Measurements from ENCODE around the gene IGF2R.

IGF2R gene

DNA sequence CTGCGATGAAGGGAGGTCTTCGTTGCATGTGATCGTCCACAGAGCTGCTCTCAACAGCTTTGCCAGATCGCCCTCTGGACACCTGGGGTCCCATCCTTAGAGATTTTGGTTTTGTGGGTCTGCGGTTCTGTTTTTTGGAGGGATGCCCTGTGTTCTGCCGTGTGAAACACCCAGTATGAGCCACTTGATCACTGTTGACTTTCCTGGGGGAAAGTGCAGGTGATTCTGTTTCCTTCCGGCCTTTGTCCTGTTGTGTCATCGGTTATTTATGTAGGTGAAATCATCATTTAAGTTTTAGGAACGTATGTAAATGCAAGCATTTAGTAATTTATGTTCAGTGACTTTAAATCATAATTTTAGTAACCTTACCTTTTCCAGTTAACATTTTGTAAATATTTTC lies 96.3 kb downstream of the IGF2R start:
- Histone ChIP-seq H3K27ac (no peak overlapping the region), H4K20me1 (peaks cover 87% of the 10 kb centered on the region), H3K4me3 (no peak overlapping the region), H3K4me2 (peak overlapping the region; percentile 17; the same call in 1 of the 2 replicates), H3K4me1 (peaks cover 23% of the 10 kb centered on the region), H3K9me3 (no peaks in the 10 kb centered on the region), H3K36me3 (peaks cover 96% of the 10 kb centered on the region), H3K27me3 (no peaks in the 10 kb centered on the region), H3K9ac (no peak overlapping the region)
- no peak for TF ChIP-seq Cebpa-rat (IDR thresholded peaks at IDR 0.05)

DNA sequence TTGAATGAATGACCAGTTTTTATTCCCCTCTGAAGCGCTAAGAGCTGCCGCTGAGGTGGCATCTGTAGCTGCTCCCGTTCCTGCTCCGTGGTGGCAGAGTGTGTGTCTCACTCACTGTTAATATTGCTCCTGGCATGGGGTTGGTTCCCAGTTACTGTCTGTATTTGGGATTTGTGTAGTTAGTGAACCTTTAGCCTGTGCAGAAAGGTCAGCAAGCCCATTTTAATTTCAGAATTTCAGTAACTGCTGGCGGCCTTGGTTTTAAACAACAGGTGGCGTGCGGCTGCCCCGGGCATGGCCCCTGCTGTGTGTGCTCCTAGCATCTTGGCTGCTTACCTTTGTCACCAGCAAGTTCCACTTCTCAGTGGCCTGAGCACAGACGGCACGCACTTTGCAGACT lies 98.7 kb downstream of the IGF2R start:
- Histone ChIP-seq H3K27ac (no peak overlapping the region), H3K4me3 (no peak overlapping the region), H3K9me3 (no peaks in the 10 kb centered on the region), H3K9ac (no peak overlapping the region), H4K20me1 (peaks cover 91% of the 10 kb centered on the region), H3K36me3 (peaks cover 96% of the 10 kb centered on the region), H3K4me1 (peaks cover 23% of the 10 kb centered on the region), H3K27me3 (no peaks in the 10 kb centered on the region), H3K4me2 (no peak overlapping the region)
- no peak for TF ChIP-seq Cebpa-rat (IDR thresholded peaks at IDR 0.05)

DNA sequence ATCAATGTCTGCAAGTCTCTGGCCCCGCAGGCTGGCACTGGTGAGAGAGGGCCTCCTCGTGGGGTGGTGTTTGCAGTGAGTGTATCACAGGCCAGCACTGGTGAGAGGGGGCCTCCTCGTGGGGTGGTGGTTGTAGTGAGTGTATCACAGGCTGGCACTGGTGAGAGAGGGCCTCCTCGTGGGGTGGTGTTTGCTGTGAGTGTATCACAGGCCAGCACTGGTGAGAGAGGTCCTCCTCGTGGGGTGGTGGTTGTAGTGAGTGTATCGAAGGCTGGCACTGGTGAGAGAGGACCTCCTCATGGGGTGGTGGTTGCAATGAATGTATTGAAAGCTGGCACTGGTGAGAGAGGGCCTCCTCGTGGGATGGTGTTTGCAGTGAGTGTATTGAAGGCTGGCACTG lies 99.5 kb downstream of the IGF2R start:
- H3K4me3 ChIP-seq, result no peak overlapping the region
- peaks cover 96% of the 10 kb centered on the region for H3K36me3 ChIP-seq
- H3K4me1 ChIP-seq, result peaks cover 23% of the 10 kb centered on the region
- H4K20me1 ChIP-seq, result peaks cover 84% of the 10 kb centered on the region
- TF ChIP-seq Cebpa-rat (IDR thresholded peaks at IDR 0.05), result no peak
- no peaks in the 10 kb centered on the region for H3K27me3 ChIP-seq
- H3K9ac ChIP-seq, result no peak overlapping the region
- peak overlapping the region; percentile 43; the same call in 1 of the 2 replicates for H3K4me2 ChIP-seq
- no peaks in the 10 kb centered on the region for H3K9me3 ChIP-seq
- H3K27ac ChIP-seq, result no peak overlapping the region

DNA sequence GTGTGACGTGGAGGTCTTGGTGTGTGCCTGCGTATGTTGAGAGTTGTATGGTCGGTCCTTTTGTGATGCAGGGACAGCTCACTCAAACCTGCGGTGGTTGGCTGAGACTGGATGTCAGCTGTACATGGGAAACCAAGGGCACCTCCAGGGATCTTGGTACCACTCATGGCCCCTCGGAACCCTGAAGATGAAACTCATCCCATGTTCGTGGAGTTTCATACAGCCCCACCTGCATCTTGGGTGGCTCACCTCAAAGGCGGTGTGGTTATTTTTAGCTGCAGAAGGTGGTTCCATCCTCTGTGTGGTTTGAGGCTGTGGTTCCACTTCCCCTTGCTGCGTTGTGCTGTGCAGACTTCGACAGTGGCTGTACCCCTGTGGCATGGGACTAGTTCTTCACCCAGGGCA lies 100.2 kb downstream of the IGF2R start:
- H3K9ac ChIP-seq, result no peak overlapping the region
- no peak for TF ChIP-seq Cebpa-rat (IDR thresholded peaks at IDR 0.05)
- no peak overlapping the region for H3K4me3 ChIP-seq
- H3K9me3 ChIP-seq, result no peaks in the 10 kb centered on the region
- H4K20me1 ChIP-seq, result peaks cover 83% of the 10 kb centered on the region
- peak overlapping the region; percentile 43 for H3K4me2 ChIP-seq
- peaks cover 96% of the 10 kb centered on the region for H3K36me3 ChIP-seq
- no peak overlapping the region for H3K27ac ChIP-seq
- no peaks in the 10 kb centered on the region for H3K27me3 ChIP-seq
- peaks cover 23% of the 10 kb centered on the region for H3K4me1 ChIP-seq

DNA sequence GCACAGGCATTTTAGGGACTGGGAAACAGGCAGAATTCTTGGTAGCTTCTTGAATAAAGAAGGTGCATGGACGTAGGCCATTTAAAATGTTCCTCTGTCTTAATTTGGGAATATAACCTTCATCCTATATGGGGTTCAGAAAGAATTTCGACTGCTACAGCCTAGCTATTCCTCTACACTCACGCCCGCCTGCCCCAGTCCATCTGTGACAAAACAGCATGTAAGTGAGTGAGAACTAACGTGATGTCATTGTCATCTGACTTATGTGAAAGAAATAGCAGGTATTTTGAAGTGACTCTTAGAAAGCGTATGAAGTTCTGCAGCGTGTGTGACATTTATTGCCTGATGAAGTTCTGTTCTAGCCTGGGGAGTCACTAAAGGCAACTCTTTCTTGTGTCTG lies 100.6 kb downstream of the IGF2R start:
- Histone ChIP-seq H3K36me3 (peaks cover 96% of the 10 kb centered on the region), H3K27ac (no peak overlapping the region), H3K4me2 (peak overlapping the region; percentile 43), H3K9ac (no peak overlapping the region), H3K27me3 (no peaks in the 10 kb centered on the region), H4K20me1 (peaks cover 83% of the 10 kb centered on the region), H3K9me3 (no peaks in the 10 kb centered on the region), H3K4me3 (no peak overlapping the region), H3K4me1 (peaks cover 23% of the 10 kb centered on the region)
- no peak for TF ChIP-seq Cebpa-rat (IDR thresholded peaks at IDR 0.05)

DNA sequence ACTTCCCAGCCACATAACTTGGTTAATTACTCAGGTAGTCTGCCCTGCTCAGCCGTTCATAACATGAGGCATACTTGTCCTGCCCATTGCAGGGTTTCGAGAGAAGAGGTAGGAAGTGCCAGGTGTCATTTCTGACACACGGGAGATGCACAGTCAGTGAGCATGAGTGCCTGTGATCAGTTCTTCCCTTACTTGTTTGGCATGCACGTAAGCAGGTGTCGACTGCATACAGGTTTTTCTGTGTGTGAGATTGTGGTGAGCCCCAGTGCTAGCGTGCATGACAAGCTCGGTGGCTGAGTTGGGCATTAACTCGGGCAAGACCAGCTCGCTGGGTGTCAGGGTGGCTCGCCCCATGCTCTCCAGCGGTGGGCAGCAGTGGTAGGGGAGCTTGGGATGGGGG lies 101.5 kb downstream of the IGF2R start:
- Histone ChIP-seq H3K36me3 (peaks cover 96% of the 10 kb centered on the region), H3K27me3 (no peaks in the 10 kb centered on the region), H3K4me1 (peaks cover 15% of the 10 kb centered on the region), H3K4me2 (no peak overlapping the region), H3K27ac (no peak overlapping the region), H4K20me1 (peaks cover 82% of the 10 kb centered on the region), H3K4me3 (no peak overlapping the region), H3K9ac (no peak overlapping the region), H3K9me3 (no peaks in the 10 kb centered on the region)
- TF ChIP-seq Cebpa-rat (IDR thresholded peaks at IDR 0.05), result no peak

DNA sequence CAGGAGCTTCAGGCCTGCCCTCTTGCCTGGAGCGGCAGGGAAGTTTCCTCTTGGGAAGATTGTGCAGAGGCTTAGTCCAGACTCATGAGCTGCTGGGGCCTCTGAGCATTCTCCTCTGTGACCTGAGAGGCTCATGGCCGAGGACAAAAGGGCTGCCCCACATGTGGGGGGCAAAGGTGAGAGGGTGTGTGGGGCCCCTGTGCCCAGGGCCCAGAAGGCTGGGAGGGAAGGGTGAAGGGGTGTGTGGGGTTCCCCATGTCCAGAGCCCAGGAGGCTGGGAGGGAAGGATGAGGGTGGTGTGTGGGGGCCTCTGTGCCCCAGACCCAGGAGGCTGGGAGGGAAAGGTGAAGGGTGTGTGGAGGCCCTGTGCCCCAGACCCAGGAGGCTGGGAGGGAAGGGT lies 101.9 kb downstream of the IGF2R start:
- Histone ChIP-seq H4K20me1 (peaks cover 85% of the 10 kb centered on the region), H3K27ac (no peak overlapping the region), H3K36me3 (peaks cover 100% of the 10 kb centered on the region)

DNA sequence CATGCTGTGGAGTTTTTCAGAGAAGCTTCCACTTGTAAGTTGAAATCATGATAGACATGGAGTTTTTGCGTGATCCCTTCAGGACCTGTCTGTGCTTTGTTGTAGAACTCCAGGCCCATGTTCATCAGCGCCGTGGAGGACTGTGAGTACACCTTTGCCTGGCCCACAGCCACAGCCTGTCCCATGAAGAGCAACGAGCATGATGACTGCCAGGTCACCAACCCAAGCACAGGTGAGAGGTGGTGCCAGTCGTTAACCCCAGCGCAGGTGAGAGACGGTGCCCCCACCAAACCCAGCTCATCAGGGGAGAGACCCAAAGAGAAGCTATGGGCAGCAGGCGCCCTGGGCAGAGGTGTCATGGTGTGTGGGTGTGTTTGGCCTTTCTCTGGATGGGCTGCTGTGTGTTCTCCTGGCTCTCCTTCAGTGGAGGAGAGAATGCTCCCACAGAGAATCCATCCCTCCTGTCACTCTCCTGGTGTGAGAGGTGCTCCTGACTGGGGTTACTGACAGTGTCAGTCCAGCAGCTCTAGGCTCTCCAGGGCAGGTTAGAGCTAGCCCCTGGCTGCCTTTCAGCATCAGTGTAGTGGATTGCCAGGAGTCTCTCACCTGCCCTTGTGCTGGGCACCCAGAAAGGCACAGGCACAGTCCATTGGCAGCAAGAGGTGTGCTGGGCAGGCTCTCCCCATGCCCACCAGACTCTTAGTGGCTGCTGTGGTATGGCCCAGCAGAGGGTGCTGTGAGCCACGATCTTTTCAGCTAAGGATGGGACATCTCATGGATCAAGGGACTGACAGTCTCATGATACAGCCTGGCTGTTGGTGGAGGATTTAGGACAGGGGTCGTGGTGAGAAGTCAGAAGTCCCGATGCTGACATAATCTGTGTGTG lies 103.2 kb downstream of the IGF2R start:
- peaks cover 100% of the 10 kb centered on the region for H3K36me3 ChIP-seq
- peaks cover 79% of the 10 kb centered on the region for H4K20me1 ChIP-seq
- no peak overlapping the region for H3K4me3 ChIP-seq
- no peaks in the 10 kb centered on the region for H3K27me3 ChIP-seq
- H3K9ac ChIP-seq, result no peak overlapping the region
- peaks cover 15% of the 10 kb centered on the region for H3K4me1 ChIP-seq
- H3K27ac ChIP-seq, result no peak overlapping the region
- H3K4me2 ChIP-seq, result no peak overlapping the region
- H3K9me3 ChIP-seq, result no peaks in the 10 kb centered on the region
- no peak for TF ChIP-seq Cebpa-rat (IDR thresholded peaks at IDR 0.05)

More for the DNA sequence above, 101.9 kb downstream of the IGF2R start:
- TF ChIP-seq Cebpa-rat (IDR thresholded peaks at IDR 0.05), result no peak
- Histone ChIP-seq H3K4me2 (no peak overlapping the region), H3K4me1 (peaks cover 15% of the 10 kb centered on the region), H3K9ac (no peak overlapping the region), H3K4me3 (no peak overlapping the region), H3K27me3 (no peaks in the 10 kb centered on the region), H3K9me3 (no peaks in the 10 kb centered on the region)

DNA sequence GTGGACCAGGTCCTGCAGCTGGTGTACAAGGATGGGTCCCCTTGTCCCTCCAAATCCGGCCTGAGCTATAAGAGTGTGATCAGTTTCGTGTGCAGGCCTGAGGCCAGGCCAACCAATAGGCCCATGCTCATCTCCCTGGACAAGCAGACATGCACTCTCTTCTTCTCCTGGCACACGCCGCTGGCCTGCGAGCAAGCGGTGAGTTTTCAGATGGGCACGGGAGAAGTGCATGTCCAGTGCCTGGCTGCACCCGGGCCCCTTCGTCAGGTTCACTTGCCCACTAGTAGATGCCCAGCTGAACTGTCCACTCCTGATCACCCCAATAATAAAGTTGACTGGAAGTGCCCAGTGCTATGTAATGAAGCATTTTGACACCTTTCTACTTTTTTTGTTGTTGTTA lies 104.4 kb downstream of the IGF2R start:
- no peak overlapping the region for H3K4me3 ChIP-seq
- no peak overlapping the region for H3K9ac ChIP-seq
- H3K27me3 ChIP-seq, result no peaks in the 10 kb centered on the region
- H3K27ac ChIP-seq, result no peak overlapping the region
- peaks cover 14% of the 10 kb centered on the region for H3K4me1 ChIP-seq
- H3K36me3 ChIP-seq, result peaks cover 100% of the 10 kb centered on the region
- H3K4me2 ChIP-seq, result no peak overlapping the region
- peaks cover 66% of the 10 kb centered on the region for H4K20me1 ChIP-seq
- TF ChIP-seq Cebpa-rat (IDR thresholded peaks at IDR 0.05), result no peak
- no peaks in the 10 kb centered on the region for H3K9me3 ChIP-seq

DNA sequence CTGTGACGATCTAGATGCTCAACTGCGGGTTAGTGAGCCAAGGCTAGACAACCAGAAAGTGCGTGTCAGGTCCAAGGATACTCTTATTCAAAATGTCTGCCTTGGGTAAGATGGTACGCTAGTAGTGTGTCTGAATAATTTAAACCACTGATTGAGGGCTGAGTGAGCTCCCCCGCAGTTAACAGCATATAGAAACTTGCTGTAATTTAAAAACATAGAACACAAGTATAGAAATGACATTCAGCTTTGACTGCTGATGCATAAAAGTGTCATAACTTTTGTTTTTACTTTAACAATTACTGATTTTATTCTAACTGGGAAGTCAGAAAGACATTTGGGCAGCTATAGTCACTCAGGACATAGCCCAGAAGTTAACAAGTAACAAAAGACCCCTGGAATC lies 107.1 kb downstream of the IGF2R start:
- Histone ChIP-seq H3K9me3 (0 out of 2 replicates have a peak, but pooled peaks cover 1% of the 10 kb centered on the region), H3K27me3 (no peaks in the 10 kb centered on the region), H3K9ac (no peak overlapping the region), H3K27ac (no peak overlapping the region), H4K20me1 (peaks cover 39% of the 10 kb centered on the region; the same call in 1 of the 2 replicates), H3K4me1 (no peaks in the 10 kb centered on the region), H3K36me3 (peaks cover 100% of the 10 kb centered on the region), H3K4me2 (no peak overlapping the region), H3K4me3 (no peak overlapping the region)
- TF ChIP-seq Cebpa-rat (IDR thresholded peaks at IDR 0.05), result no peak

All from BLaER1 (cell line).